BJ (cell line): Measurements from ENCODE around the gene MAML2. TPM values are rescaled to one million over a fixed set of nuclear protein-coding genes. Genes with fewer than 3 reads are reported as not detected.

Source experiments
- CTCF ChIA-PET: fragments of 350-600 bp; formaldehyde crosslinking; extraction: SDS; loops from one replicate; lab custom pipeline; 2021; ENCODE audit warnings: antibody characterized with exemption, inconsistent platforms; lab: Yijun Ruan, JAX
- POLR2A ChIA-PET: fragments of 300-600 bp; sonication (Branson Sonifier 250); formaldehyde crosslinking; extraction: SDS; loops from one replicate; lab custom pipeline; 2021; ENCODE audit warnings: antibody characterized with exemption; lab: Charles Lee
- DNase-seq: peaks from one replicate; pipeline ENCODE4 v3.0.0-alpha.2; 2011; ENCODE audit warnings: low read depth
- H3K27me3 ChIP-seq: 2 replicates; pipeline ENCODE4 v1.6.0; 2011; ENCODE audit warnings: low read length; ENCODE audit not compliant: control insufficient read depth, insufficient read depth
- H3K36me3 ChIP-seq: 2 replicates; pipeline ENCODE4 v1.5.1; 2011; ENCODE audit warnings: low read length; ENCODE audit not compliant: control insufficient read depth, insufficient read depth
- H3K4me3 ChIP-seq: 2 replicates; pipeline ENCODE4 v1.5.1; 2011; ENCODE audit warnings: low read depth, mild to moderate bottlenecking, control low read depth, low read length
- CTCF ChIP-seq: IDR thresholded peaks from 2 replicates; pipeline ENCODE4 v1.5.1; 2011; ENCODE audit warnings: low read depth, mild to moderate bottlenecking, control low read depth, inconsistent platforms, low read length, moderate library complexity; ENCODE audit not compliant: insufficient read depth
- polyA plus RNA-seq: library from polyadenylated mRNA; depleted of rRNA; stranded (reverse); fragments of >200 nt; gene quantifications from 2 replicates; pipeline ENCODE4 v1.2.3, GENCODE V29; 2011

MAML2 gene
- polyA plus RNA-seq, 1 experiment = 22.0 TPM

GRCh38 chr11:96318399-96318798, 24.6 kb downstream of the MAML2 start:
- Histone ChIP-seq H3K27me3 (no peaks in the 10 kb centered on the region), H3K36me3 (no peaks in the 10 kb centered on the region), H3K4me3 (no peak overlapping the region)
- no peak for DNase-seq
- POLR2A ChIA-PET = no interaction called here
- CTCF ChIA-PET = interaction anchor here (1.4 kb wide), 1 partner anchor 24 kb away, joined by 4 read pairs; the partner anchor contains the start of gene MAML2
- TF ChIP-seq CTCF = no peak

- ChIA-PET POLR2A (no interaction called here), CTCF (interaction anchor here (1.4 kb wide), 1 partner anchor 25 kb away, joined by 4 read pairs; the partner anchor contains the start of gene MAML2)
- Histone ChIP-seq H3K4me3 (no peak overlapping the region), H3K36me3 (no peaks in the 10 kb centered on the region), H3K27me3 (no peaks in the 10 kb centered on the region)
- no peak for TF ChIP-seq CTCF
- DNase-seq = no peak
Measured at GRCh38 chr11:96317985-96318384, 25.0 kb downstream of the MAML2 start.

GRCh38 chr11:96317571-96317970, 25.4 kb downstream of the MAML2 start:
- POLR2A ChIA-PET = no interaction called here
- no peak for DNase-seq
- H3K27me3 ChIP-seq = no peaks in the 10 kb centered on the region
- H3K4me3 ChIP-seq = no peak overlapping the region
- CTCF ChIA-PET = interaction anchor here (1.4 kb wide), 1 partner anchor 25 kb away, joined by 6 read pairs; the partner anchor contains the start of gene MAML2
- TF ChIP-seq CTCF = no peak
- no peaks in the 10 kb centered on the region for H3K36me3 ChIP-seq

GRCh38 chr11:96316869-96317268, 26.1 kb downstream of the MAML2 start:
- no peak for DNase-seq
- Histone ChIP-seq H3K36me3 (no peaks in the 10 kb centered on the region), H3K27me3 (no peaks in the 10 kb centered on the region), H3K4me3 (no peak overlapping the region)
- CTCF ChIA-PET = interaction anchor here (1.4 kb wide), 1 partner anchor 26 kb away, joined by 6 read pairs; the partner anchor contains the start of gene MAML2
- TF ChIP-seq CTCF = no peak
- POLR2A ChIA-PET = no interaction called here

GRCh38 chr11:96315476-96315875, 27.5 kb downstream of the MAML2 start:
- no peak for TF ChIP-seq CTCF
- ChIA-PET CTCF (interaction anchor here (0.6 kb wide), 1 partner anchor 1422 kb away, joined by 3 read pairs; no protein-coding TSS in a partner anchor), POLR2A (no interaction called here)
- Histone ChIP-seq H3K36me3 (no peaks in the 10 kb centered on the region), H3K27me3 (no peaks in the 10 kb centered on the region), H3K4me3 (no peak overlapping the region)
- no peak for DNase-seq
